Stimulated activated CD8-positive, alpha-beta memory T cell treated with anti-CD3 and anti-CD28 coated beads, Interleukin-15, amount 100 ng/mL, for 24 hours (primary cell): ENCODE results near the gene OR5A1.
"Not testable (repeated sequence)": the region's sequence is repeated elsewhere in the genome, so short reads cannot be mapped to it uniquely, and the experiment has no call there.

Experiments used
- DNase-seq: peaks from one replicate; pipeline ENCODE4 v3.0.0-alpha.2; 2020; ENCODE audit warnings: low read depth

OR5A1 gene

GRCh38 chr11:59436169-59436568 lies at the start of gene OR5A1:
Gene OR5A1 (plus strand): TSS chr11:59436469. CDS start chr11:59443169, 6,700 bp downstream.
- no peak for DNase-seq

- no peak for DNase-seq
These were observed 42.1 kb upstream of the OR5A1 start for GRCh38 chr11:59394186-59394585.

GRCh38 chr11:59400461-59401261 lies 35.6 kb upstream of the OR5A1 start:
- no peak for DNase-seq

GRCh38 chr11:59401262-59401552 lies 35.1 kb upstream of the OR5A1 start:
- no peak for DNase-seq

GRCh38 chr11:59403546-59403945 lies 32.7 kb upstream of the OR5A1 start:
- no peak for DNase-seq

GRCh38 chr11:59413646-59414045 lies 22.6 kb upstream of the OR5A1 start:
- no peak for DNase-seq

GRCh38 chr11:59415111-59415510 lies 21.2 kb upstream of the OR5A1 start:
- DNase-seq: no peak

GRCh38 chr11:59416613-59417012 lies 19.7 kb upstream of the OR5A1 start:
- no peak for DNase-seq

GRCh38 chr11:59417023-59417422 lies 19.2 kb upstream of the OR5A1 start:
- DNase-seq: no peak

GRCh38 chr11:59418156-59418555 lies 18.1 kb upstream of the OR5A1 start:
- DNase-seq: no peak

- DNase-seq: no peak
These were observed 12.4 kb upstream of the OR5A1 start for GRCh38 chr11:59423835-59424234.

GRCh38 chr11:59425131-59425530 lies 11.1 kb upstream of the OR5A1 start:
- no peak for DNase-seq

GRCh38 chr11:59426361-59427067 lies 9.8 kb upstream of the OR5A1 start, which contains the start of gene OR5A2:
Gene OR5A2 (minus strand): TSS chr11:59426413. CDS start chr11:59422953, 3,460 bp downstream.
- DNase-seq: no peak

- DNase-seq: no peak
These were observed 9.2 kb upstream of the OR5A1 start for GRCh38 chr11:59427068-59427382.

GRCh38 chr11:59429924-59430516 lies 6.2 kb upstream of the OR5A1 start:
- no peak for DNase-seq

- DNase-seq: no peak
These were observed 1.5 kb downstream of the OR5A1 start for GRCh38 chr11:59437770-59438169.

GRCh38 chr11:59445624-59446023 lies 9.4 kb downstream of the OR5A1 start:
- DNase-seq: not testable (repeated sequence)

- DNase-seq: no peak
These were observed 12.2 kb downstream of the OR5A1 start for GRCh38 chr11:59448484-59448883.

GRCh38 chr11:59456661-59457060 lies 20.4 kb downstream of the OR5A1 start, which contains the start of gene OR4D6:
Gene OR4D6 (plus strand): TSS chr11:59456961. CDS start chr11:59456961, 0 bp downstream.
- no peak for DNase-seq

- DNase-seq: no peak
These were observed 23.6 kb downstream of the OR5A1 start for GRCh38 chr11:59459916-59460315.

GRCh38 chr11:59463190-59463641 lies 26.9 kb downstream of the OR5A1 start:
- DNase-seq: no peak

- DNase-seq: no peak
These were observed 36.7 kb downstream of the OR5A1 start, which contains the start of gene OR4D10 for GRCh38 chr11:59473015-59473414. Gene OR4D10 (plus strand): TSS chr11:59473315. CDS start chr11:59477430, 4,115 bp downstream.

GRCh38 chr11:59475176-59475575 lies 38.9 kb downstream of the OR5A1 start:
- DNase-seq: no peak
